Left kidney (tissue), 8 donors: ENCODE data around the gene DNAJC10. TPM values are rescaled to one million over a fixed set of nuclear protein-coding genes. Genes with fewer than 3 reads are reported as not detected.
A peak's percentile ranks its signal among the peaks of the same experiment; 100 is the strongest.
"Not testable (repeated sequence)": the region's sequence is repeated elsewhere in the genome, so short reads cannot be mapped to it uniquely, and the experiment has no call there.

Source experiments
- DNase-seq: peaks from one replicate; pipeline ENCODE4 v3.0.0-alpha.2; 2013
- long read RNA-seq, 8 donors: transcript quantifications; one replicate each; lab custom pipeline, GENCODE V29; 2026
- polyA plus RNA-seq: library from polyadenylated mRNA; unstranded; fragments of 120-200 nt; gene quantifications from one replicate; pipeline ENCODE4 v1.2.1, GENCODE V29; 2013; ENCODE audit not compliant: insufficient read length

The DNAJC10 gene, protein sequence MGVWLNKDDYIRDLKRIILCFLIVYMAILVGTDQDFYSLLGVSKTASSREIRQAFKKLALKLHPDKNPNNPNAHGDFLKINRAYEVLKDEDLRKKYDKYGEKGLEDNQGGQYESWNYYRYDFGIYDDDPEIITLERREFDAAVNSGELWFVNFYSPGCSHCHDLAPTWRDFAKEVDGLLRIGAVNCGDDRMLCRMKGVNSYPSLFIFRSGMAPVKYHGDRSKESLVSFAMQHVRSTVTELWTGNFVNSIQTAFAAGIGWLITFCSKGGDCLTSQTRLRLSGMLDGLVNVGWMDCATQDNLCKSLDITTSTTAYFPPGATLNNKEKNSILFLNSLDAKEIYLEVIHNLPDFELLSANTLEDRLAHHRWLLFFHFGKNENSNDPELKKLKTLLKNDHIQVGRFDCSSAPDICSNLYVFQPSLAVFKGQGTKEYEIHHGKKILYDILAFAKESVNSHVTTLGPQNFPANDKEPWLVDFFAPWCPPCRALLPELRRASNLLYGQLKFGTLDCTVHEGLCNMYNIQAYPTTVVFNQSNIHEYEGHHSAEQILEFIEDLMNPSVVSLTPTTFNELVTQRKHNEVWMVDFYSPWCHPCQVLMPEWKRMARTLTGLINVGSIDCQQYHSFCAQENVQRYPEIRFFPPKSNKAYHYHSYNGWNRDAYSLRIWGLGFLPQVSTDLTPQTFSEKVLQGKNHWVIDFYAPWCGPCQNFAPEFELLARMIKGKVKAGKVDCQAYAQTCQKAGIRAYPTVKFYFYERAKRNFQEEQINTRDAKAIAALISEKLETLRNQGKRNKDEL
- polyA plus RNA-seq, result 184 TPM
- long read RNA-seq, donor 1, full-length matches to known transcripts, result 13 of 13 reads
- long read RNA-seq, donor 1, partial matches to known transcripts, result 0 of 13 reads
- long read RNA-seq, donor 1, other reads (novel, unspliced or antisense), result 0 of 13 reads
- long read RNA-seq, donor 2, full-length matches to known transcripts, result 14 of 14 reads
- long read RNA-seq, donor 2, partial matches to known transcripts, result 0 of 14 reads
- long read RNA-seq, donor 2, other reads (novel, unspliced or antisense), result 0 of 14 reads
- long read RNA-seq, donor 3, full-length matches to known transcripts, result 9 of 19 reads
- long read RNA-seq, donor 3, partial matches to known transcripts, result 10 of 19 reads
- long read RNA-seq, donor 3, other reads (novel, unspliced or antisense), result 0 of 19 reads
- long read RNA-seq, donor 4, result 0 reads
- long read RNA-seq, donor 5, full-length matches to known transcripts, result 8 of 27 reads
- long read RNA-seq, donor 5, partial matches to known transcripts, result 19 of 27 reads
- long read RNA-seq, donor 5, other reads (novel, unspliced or antisense), result 0 of 27 reads
- long read RNA-seq, donor 6, full-length matches to known transcripts, result 7 of 16 reads
- long read RNA-seq, donor 6, partial matches to known transcripts, result 9 of 16 reads
- long read RNA-seq, donor 6, other reads (novel, unspliced or antisense), result 0 of 16 reads
- long read RNA-seq, donor 7, full-length matches to known transcripts, result 15 of 28 reads
- long read RNA-seq, donor 7, partial matches to known transcripts, result 13 of 28 reads
- long read RNA-seq, donor 7, other reads (novel, unspliced or antisense), result 0 of 28 reads
- long read RNA-seq, donor 8, full-length matches to known transcripts, result 7 of 12 reads
- long read RNA-seq, donor 8, partial matches to known transcripts, result 5 of 12 reads
- long read RNA-seq, donor 8, other reads (novel, unspliced or antisense), result 0 of 12 reads

DNA sequence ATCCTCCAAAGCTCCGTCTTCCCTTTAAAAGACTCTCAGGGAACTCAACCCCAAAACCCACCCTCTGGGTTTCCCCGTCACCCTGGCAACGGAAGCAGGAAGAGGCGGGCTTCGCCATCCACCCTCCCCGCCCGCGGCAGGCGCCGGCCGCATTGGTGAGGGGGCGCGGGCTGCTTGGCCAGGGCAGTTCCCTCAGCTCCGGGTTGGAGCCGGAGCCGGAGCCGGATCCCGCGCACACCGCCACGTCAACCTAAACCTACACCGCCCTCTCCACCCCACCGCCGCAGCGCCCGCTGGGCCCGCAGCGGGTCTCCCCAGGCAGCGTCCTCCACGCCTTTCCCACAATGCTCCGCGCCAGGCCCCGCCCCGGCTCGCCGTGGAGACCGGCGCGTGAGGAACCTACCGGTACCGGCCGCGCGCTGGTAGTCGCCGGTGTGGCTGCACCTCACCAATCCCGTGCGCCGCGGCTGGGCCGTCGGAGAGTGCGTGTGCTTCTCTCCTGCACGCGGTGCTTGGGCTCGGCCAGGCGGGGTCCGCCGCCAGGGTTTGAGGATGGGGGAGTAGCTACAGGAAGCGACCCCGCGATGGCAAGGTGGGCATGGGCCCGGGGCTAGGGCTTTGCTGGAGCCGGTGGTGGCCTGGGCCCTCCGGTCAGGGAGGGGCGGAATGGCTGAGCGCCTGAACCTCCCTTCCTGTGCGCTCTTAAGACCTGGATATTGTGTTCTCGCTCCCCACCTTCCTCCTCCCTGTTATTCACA is at the start of gene DNAJC10:
DNAJC10 (plus strand) TSS at position 366 of the 758 bp plus-strand sequence. CDS start 1,830 bp downstream, outside the sequence.
- peak; percentile 86 for DNase-seq

DNA sequence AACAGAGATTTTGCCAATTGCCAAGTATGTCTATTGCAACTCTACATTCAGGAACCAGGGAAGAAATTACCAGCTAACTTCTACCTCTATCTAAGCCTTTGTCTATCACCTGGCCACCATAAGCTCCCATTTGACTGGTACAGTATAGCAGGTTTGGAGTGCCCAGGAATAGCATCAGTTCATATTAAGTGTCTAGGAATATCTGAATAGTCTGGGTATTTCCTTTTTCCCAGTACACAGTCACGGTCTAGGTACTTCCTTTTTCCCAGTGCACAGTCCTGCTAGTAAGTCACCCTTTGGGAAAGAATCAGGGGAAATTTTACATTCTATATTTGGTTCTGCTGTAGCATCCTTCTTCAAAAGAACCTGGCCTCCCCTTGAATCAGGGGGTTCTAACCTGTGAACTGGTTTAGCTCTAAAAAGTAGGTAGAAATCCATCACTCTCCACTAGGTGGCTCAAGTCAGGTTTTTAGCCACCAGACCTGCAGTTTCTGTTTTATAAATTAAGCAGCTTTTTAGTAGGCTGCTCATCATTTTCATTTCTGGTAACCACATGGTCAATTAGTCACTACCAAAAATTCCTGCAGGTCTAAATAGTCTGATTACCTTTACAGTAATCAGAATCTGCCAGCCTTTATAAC is 49.3 kb upstream of the DNAJC10 start:
- DNase-seq, result no peak

DNA sequence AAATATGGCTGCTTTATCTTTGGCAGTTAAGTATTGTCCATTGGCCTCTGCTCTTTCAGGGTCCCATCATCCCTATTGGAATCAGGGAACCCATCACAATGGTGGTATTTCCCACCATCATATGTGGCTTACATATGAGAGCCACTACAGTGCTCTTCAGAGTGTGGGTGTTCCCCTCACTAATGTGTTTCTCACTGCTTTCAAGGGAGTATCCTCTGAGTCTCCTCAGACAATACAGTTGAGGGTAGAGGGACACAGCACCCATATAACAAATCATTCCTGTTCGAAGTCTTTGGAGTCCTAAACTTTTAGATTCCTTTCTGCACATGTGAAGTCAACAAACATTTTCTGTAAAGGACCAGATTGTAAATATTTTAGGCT is 48.8 kb upstream of the DNAJC10 start:
- DNase-seq, result no peak

DNA sequence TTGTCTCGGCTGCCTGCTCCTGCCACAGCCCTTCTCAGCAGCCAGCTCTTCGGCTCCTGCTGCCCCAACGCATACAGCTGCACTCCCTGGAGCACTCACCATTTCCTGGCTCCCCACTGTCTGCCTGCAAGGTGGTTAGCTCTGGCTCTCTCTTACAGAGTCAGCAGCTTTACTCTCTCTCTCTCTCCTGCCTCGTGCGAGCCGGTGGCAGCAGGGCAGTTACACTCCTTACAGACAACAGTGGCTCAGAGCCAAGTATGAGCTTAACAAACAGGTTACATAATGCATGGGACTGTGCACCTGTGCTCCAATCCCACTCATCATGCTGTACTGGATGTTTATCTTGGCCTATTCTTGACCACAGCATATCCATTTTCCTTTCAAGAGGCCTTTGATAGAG is 47.4 kb upstream of the DNAJC10 start:
- no peak for DNase-seq

DNA sequence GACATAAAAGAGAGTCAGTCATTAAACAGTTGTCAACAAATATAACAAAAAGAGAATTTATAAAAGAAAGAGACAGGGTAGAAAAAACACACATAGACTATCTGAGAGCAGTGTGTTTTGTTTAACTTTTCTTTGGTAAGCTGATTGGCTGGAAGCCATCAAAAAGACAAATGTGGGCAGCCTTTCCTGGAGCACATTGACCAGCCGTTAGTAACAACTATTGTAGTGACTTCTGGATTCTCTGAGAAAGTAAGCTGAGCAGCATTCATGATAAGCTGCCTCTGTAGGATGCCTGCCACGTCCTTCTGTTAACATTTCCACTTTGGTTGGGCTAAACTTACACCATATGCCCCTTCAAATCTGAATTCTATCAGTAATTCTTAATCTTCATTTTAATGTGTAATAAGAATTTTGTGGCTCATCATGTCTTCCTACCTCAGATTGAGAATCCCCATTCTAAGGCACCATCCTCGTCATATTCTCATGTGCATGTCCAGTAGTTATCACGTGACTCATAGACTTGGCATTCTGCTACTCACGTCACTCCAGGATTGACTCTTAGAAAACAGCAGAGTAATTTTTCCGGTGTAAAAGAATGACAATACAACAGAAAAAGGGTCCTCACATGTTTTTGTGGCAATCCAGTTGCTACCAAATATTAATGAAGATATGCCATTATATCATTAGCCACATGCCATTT is 43.4 kb upstream of the DNAJC10 start:
- DNase-seq, result no peak

DNA sequence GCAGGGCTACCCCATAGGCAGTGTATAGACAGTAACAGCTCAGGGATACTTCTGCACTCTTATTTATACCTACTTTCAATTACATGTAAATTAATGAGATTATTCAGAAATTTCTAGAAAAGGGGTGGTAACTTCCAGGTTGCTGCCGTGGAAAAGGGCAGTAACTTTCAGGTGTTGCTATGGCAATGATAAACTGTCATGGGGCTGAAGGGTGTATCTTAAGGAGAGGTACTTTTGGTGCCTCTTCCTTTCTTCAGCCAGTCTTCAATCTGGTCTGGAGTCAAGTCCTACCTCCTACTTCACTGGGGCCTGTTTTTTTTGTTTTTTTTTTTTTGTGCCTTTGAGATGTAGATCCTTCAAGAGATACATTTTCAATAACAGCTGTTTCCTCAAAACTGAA is 35.2 kb upstream of the DNAJC10 start:
- DNase-seq, result no peak

DNA sequence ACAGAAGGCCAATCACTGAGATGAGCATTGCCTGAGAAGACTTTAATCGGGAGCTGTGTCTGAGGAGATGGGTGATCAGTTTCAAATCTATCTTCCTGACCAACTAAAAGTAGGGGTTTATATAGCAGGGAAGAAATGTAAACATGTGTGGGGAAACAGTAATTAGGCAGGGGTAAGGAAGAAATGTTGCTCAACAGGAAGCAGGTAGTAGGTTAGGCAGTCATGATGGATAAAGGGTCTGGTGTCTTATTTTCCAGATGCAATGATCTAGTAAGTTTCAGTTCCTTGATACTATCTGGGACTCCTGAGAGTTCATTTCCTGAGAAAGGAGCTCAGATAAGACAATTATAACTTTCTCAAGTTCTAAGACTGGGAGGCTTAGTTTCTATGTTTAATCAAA is 33.8 kb upstream of the DNAJC10 start:
- DNase-seq, result no peak

DNA sequence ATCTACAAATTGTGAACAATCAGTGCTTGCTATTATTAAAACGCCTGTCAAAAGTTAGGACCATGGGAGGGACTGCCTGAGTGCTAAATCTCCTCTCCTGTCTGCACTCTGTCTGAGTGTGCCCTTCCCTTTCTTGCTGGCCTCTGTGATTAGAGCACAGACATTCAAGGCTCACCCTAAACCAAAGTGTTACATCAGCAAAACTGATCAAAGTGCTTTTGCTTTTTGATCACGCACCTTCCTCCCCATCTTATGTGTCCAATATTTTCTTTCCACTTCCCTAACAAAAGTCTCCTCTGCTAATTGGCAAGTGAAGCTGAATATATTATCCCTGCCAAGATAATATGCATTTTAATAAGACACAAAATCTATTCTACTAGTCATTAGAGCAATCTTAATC is 30.5 kb upstream of the DNAJC10 start:
- DNase-seq, result no peak

DNA sequence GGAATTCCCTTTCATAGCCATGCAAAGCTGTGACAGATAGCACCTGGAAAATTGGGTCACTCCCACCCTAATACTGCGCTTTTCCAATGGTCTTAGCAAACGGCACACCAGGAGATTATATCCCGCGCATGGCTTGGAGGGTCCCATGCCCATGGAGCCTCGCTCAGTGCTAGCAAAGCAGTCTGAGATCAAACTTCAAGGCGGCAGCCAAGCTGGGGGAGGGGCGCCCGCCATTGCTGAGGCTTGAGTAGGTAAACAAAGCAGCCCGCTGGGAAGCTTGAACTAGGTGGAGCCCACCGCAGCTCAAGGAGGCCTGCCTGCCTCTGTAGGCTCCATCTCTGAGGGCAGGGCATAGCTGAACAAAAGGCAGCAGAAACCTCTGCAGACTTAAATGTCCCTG is 29.3 kb upstream of the DNAJC10 start:
- not testable (repeated sequence) for DNase-seq

DNA sequence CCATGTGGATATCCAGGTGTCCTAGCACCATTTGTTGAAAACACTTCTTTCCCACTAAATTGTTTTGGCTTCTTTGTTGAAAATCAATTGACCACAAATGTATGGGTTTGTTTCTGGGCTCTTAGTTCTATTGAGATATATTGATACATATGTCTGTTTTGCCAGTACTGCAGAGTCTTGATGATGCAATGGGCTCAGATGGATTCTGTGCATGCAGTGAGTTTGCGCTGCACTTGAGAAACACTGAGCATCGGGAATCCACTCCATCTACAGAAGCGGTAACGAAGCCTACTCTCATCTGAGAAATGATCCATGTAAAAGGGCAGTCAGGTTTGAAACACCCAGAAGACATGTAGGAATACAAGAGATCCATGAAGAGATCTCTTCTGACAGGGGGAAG is 21.9 kb upstream of the DNAJC10 start:
- DNase-seq, result no peak

DNA sequence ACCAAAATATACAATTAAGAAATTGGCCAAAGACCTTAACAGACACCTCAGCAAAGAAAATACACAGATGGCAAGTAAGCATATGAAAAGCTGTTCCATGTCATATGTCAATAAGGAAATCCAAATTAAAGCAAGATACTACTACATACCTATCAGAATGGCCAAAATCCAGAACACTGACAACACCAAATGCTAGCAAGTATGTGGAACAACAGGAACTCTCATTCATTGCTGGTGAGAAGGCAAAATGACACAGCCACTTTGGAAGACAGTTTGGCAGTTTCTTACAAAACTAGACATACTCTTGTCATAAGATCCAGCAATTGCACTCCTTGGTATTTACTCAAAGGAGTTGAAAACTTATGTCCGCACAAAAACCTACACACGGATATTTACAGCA is 20.3 kb upstream of the DNAJC10 start:
- no peak for DNase-seq

DNA sequence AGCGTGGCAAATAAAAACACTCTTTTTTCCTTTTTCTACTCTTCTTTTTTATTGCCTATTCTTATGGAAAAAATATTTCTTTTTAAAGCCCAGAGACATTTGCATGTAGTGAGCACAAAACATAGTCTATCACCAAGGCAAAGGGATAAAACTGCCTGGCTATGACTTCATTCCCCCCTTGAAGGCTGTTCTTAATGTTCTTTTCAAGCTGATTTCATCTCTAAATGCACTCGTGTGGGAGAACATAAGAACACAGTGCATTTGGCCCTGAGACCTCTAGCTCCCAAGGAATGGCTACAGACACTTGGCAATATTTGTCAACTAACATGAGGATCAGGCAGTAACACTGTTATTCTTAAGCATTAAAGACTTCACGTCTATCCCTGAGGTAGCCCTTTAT is 17.4 kb upstream of the DNAJC10 start:
- DNase-seq, result no peak

DNA sequence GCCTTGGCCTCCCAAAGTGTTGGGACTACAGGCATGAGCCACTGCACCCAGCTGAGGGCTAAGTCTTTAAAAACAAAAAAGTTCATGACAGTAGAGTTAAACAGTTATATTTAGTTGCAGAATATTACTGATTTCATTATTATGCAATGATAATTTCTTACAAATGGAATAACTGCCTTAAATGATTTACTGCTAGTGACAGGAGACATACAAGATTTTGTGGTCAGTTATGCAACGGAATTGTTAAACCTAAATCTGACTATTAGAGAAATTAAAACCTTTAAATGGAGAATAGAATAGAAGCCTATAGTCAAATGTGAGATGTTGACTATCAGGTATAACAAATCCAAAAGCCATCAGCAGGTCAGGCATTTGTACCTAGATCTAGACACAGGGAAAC is 10.3 kb upstream of the DNAJC10 start:
- DNase-seq, result no peak

DNA sequence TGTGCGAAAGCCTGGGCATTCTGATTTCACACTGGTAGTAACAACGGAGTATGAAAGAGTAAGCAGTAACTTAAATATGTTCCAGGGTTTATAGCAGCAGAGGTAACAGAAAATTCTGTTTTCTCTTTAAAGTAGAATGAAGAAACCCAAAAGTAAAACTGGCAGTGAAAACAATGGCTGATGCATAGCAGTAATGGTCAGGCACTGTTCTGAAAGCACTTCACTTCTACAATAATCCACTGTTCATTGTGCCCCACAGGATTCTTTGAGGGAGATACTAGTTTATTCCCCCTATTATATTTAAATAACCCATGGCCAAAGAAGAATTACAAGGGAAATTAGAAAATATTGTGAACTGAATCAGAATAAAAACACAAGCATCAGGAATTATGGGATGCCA is 9.3 kb upstream of the DNAJC10 start:
- DNase-seq, result no peak

DNA sequence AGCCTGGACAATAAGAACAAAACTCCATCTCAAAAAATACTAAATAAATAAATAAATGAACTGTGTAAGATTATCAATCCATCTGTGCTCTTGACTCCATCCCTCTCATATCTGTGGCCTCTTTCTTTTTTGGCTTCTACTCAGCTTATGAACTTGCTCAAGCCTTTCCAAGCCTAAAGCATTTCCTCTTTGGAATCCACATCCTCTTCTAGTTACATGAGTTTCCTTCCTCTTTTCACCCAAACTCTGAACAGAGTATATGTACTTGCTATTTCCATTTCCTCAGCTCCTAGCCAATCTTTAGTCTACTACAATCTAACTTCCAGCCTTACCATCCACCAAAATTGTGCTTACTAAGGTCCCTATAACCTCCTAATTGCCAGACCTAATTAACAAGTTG is 2.5 kb upstream of the DNAJC10 start:
- DNase-seq, result no peak

DNA sequence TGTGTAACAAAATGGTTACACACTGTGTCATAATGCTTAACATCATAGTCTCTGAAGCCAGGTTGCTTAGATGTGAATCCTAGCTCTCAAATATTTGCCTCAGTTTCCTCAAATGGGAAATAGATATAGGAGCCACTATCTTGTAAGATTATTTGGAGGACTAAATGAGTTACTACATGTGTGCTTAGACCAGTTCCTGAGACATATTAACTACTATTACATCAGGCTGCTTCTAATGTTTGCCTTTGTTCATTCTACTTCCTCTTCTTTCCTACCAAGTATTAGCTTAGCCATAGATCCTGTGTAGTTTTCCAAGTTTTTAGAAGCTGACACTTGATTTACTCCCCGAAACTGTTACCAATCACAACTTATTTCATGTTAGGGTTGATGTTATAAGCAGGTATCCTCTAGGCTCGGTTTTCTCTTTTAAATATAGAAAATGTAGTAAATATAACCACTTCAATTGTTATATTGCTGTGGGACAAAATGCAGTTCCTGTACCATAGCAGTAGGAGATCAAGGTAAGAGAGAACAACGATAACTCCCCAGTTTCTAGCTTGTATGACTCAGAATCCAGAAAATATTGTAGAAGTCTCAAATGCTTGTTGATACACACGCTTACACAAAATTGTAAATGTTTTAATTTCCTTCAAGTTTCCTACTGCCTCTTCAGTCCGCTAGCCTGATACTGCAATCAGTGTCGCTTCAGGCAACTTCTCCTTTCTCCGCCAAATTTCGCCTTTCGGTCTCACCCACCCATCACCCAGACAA is 751 bp upstream of the DNAJC10 start:
- DNase-seq, result no peak

DNA sequence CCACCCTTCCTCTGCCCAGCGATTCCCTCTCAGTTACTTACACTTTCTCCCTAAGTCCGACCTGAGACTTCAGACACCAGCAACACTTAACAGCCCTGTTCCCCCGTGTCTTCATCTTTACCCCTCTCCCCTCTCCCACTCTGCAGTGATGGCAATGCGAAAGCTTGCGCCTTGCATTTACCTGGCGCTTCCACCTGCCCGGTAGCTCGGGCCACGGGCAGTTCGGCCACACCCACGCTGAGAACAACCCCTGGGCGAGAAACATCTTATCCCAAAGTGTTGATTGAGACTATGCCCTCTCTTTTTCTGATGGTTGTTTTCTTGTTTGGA is 558 bp downstream of the DNAJC10 start:
- DNase-seq, result no peak

DNA sequence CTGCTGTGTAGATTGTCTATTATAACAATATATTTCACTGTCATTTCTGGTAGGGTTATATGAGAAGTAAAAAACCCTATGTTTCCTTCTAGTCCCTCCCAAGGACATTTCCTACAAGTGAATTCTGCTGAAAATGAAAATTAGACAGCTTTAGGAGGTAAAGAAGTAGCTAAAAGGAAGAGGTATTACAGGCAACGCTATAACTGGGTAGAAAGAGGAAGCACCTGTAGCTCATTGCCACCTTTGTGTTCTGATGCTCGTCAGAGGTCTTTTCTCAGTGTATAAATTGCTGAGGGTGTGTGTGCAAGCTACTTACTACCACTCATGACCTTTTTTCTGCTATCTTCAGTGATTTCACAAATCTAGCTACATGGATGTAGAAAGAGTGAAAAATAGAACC is 1.4 kb downstream of the DNAJC10 start:
- DNase-seq, result no peak

DNA sequence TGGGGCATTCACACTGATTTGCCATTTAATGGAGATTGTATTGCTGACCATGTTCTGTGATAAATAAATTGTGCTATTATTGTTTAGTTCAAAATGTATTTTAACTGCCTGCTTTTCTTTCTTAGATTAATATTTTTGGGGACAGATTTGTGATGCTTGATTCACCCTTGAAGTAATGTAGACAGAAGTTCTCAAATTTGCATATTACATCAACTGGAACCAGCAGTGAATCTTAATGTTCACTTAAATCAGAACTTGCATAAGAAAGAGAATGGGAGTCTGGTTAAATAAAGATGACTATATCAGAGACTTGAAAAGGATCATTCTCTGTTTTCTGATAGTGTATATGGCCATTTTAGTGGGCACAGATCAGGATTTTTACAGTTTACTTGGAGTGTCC is 1.8 kb downstream of the DNAJC10 start:
- DNase-seq, result no peak
